HEK293 (cell line): Measurements from ENCODE around the gene GPR34.

Experiments used
- CTCF ChIA-PET: fragments of 350-600 bp; formaldehyde crosslinking; extraction: SDS; loops from one replicate; lab custom pipeline; 2021; ENCODE audit warnings: antibody characterized with exemption; lab: Yijun Ruan, JAX
- POLR2A ChIA-PET: fragments of 300-600 bp; formaldehyde crosslinking; extraction: SDS; loops from one replicate; lab custom pipeline; 2020; ENCODE audit warnings: antibody characterized with exemption, inconsistent platforms; lab: Yijun Ruan, JAX
- H3K27ac ChIP-seq: fragments of 200-500 bp; sonication (Bioruptor generic); 2 replicates; pipeline ENCODE4 v1.5.1; 2014; ENCODE audit warnings: low read depth, low read length, control low read depth, inconsistent platforms; ENCODE audit errors: extremely low read depth
- H3K36me3 ChIP-seq, 2 experiments: fragments of 200-500 bp in 1 of 2; sonication (Bioruptor generic) in 1 of 2; 1 replicate in 1 of 2; 2 replicates in 1 of 2; pipeline ENCODE4 v1.5.1; 2014 to 2017; ENCODE audit warnings: inconsistent platforms in 2 of 2, low read length in 2 of 2; ENCODE audit not compliant: control insufficient read depth in 2 of 2, insufficient read depth in 1 of 2
- H3K4me1 ChIP-seq: fragments of 200-500 bp; sonication (Bioruptor generic); 2 replicates; pipeline ENCODE4 v1.5.1; 2014; ENCODE audit warnings: mild to moderate bottlenecking, low read length, inconsistent platforms; ENCODE audit not compliant: control insufficient read depth, insufficient read depth
- H3K4me3 ChIP-seq: 2 replicates; pipeline ENCODE4 v1.5.1; 2011; ENCODE audit warnings: low read depth, mild to moderate bottlenecking, control low read depth, low read length, moderate library complexity
- H3K9me3 ChIP-seq: fragments of 200-500 bp; sonication (Bioruptor generic); 2 replicates; pipeline ENCODE4 v1.5.1; 2014; ENCODE audit warnings: low read depth, low read length, inconsistent platforms; ENCODE audit not compliant: control insufficient read depth, insufficient read depth
- PBX3 ChIP-seq: sonication (generic); formaldehyde crosslinking; IDR thresholded peaks from 2 replicates; pipeline ENCODE4 v1.8.1; 2022; ENCODE audit warnings: mild to moderate bottlenecking, moderate library complexity, missing genetic modification reagents
- SP2 ChIP-seq: fragments of 450-650 bp; formaldehyde crosslinking; IDR thresholded peaks from 2 replicates; pipeline ENCODE4 v1.5.1; 2016; ENCODE audit warnings: missing biosample characterization, missing genetic modification characterization
- ZBTB20 ChIP-seq: fragments of 450-650 bp; formaldehyde crosslinking; IDR thresholded peaks from 2 replicates; pipeline ENCODE4 v1.5.1; 2016; ENCODE audit warnings: missing biosample characterization, missing genetic modification characterization
- ZFP69B ChIP-seq: fragments of 450-650 bp; formaldehyde crosslinking; IDR thresholded peaks from 2 replicates; pipeline ENCODE4 v1.5.1; 2016; ENCODE audit warnings: missing biosample characterization, missing genetic modification characterization
- ZNF138 ChIP-seq: fragments of 450-650 bp; formaldehyde crosslinking; IDR thresholded peaks from 2 replicates; pipeline ENCODE4 v1.5.1; 2016; ENCODE audit warnings: missing biosample characterization, missing genetic modification characterization, borderline replicate concordance
- ZNF140 ChIP-seq: fragments of 450-650 bp; formaldehyde crosslinking; IDR thresholded peaks from 2 replicates; pipeline ENCODE4 v1.5.1; 2016; ENCODE audit warnings: missing biosample characterization, missing genetic modification characterization
- ZNF169 ChIP-seq: fragments of 450-650 bp; formaldehyde crosslinking; IDR thresholded peaks from 2 replicates; pipeline ENCODE4 v1.5.1; 2016; ENCODE audit warnings: missing biosample characterization, missing genetic modification characterization
- ZNF354C ChIP-seq: fragments of 450-650 bp; formaldehyde crosslinking; IDR thresholded peaks from 2 replicates; pipeline ENCODE4 v1.5.1; 2016; ENCODE audit warnings: missing biosample characterization, missing genetic modification characterization, low read depth, borderline replicate concordance
- ZNF391 ChIP-seq: fragments of 450-650 bp; formaldehyde crosslinking; IDR thresholded peaks from 2 replicates; pipeline ENCODE4 v1.5.1; 2016; ENCODE audit warnings: low read depth, missing biosample characterization, missing genetic modification characterization, borderline replicate concordance
- ZNF426 ChIP-seq: fragments of 450-650 bp; formaldehyde crosslinking; IDR thresholded peaks from 2 replicates; pipeline ENCODE4 v1.5.1; 2017; ENCODE audit warnings: missing biosample characterization, missing genetic modification characterization, mild to moderate bottlenecking, inconsistent platforms, moderate library complexity
- ZNF549 ChIP-seq: fragments of 450-650 bp; IDR thresholded peaks from 2 replicates; pipeline ENCODE4 v1.5.1; 2018; ENCODE audit warnings: missing biosample characterization, missing genetic modification characterization, mild to moderate bottlenecking, inconsistent platforms, moderate library complexity
- ZNF621 ChIP-seq: fragments of 450-650 bp; formaldehyde crosslinking; IDR thresholded peaks from 2 replicates; pipeline ENCODE4 v1.5.1; 2017; ENCODE audit warnings: missing biosample characterization, missing genetic modification characterization
- ZNF639 ChIP-seq: fragments of 450-650 bp; formaldehyde crosslinking; IDR thresholded peaks from 2 replicates; pipeline ENCODE4 v1.5.1; 2016; ENCODE audit warnings: missing biosample characterization, missing genetic modification characterization
- ZNF791 ChIP-seq: fragments of 450-650 bp; formaldehyde crosslinking; IDR thresholded peaks from 2 replicates; pipeline ENCODE4 v1.5.1; 2016; ENCODE audit warnings: missing biosample characterization, missing genetic modification characterization
- TF ChIP-seq, protein P1 (sequence below): fragments of 450-650 bp; formaldehyde crosslinking; IDR thresholded peaks from 2 replicates; pipeline ENCODE4 v1.5.1; 2016; ENCODE audit warnings: missing biosample characterization, missing genetic modification characterization
- TF ChIP-seq, protein P2 (sequence below): fragments of 450-650 bp; formaldehyde crosslinking; IDR thresholded peaks from 2 replicates; pipeline ENCODE4 v1.5.1; 2016; ENCODE audit warnings: missing biosample characterization, missing genetic modification characterization
- TF ChIP-seq, protein P3 (sequence below): fragments of 450-650 bp; formaldehyde crosslinking; IDR thresholded peaks from 2 replicates; pipeline ENCODE4 v1.5.1; 2016; ENCODE audit warnings: missing biosample characterization, missing genetic modification characterization
- TF ChIP-seq, protein P4 (sequence below): fragments of 450-650 bp; formaldehyde crosslinking; conservative IDR thresholded peaks from 2 replicates; pipeline ENCODE4 v1.5.1; 2016; ENCODE audit warnings: low read depth, missing biosample characterization, missing genetic modification characterization

The GPR34 gene

DNA sequence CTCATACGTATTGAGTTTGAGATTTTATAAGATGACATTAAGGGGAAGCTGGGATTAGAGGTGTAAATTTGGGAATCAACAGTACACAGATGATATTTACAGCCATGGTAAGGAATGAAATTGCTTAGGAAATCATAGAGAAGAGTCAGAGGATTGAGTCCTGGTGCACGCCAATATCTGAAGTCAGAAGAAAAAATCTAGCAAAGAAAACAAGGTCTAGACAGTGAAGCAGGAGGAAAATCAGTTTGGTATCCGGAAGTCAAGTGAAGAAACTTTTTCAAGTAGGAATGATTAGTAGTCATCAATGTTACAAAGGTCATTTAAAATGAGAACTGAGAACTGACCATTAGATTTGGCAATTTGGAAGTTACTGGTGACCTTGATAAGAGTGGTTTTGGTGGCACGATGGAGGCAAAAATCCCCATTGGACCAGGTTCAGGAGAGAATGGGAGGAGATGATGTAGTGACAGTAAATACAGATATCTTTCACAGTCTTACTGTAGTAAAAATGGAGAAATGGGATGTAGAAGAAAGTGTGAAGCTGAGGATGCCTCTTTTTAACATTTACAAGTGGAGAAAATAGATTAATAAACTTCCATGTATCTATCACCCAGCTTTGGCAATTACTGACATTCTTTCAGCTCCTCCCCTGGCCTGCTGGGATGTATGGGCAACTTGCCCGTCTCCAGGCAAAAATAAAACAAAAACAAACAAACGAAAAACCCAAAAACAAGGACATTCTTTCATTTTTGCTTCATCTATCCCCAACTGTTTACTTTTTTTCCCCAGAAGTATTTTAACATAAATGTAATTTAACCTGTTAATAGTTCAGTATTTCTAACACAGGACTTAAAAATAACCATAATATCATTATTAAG lies 11.4 kb upstream of the GPR34 start:
- no peaks in the 10 kb centered on the region for H3K9me3 ChIP-seq
- CTCF ChIA-PET: interaction anchor here (0.6 kb wide), 1 partner anchor 71 kb away, joined by 3 read pairs; no protein-coding TSS in a partner anchor
- no peak overlapping the region for H3K27ac ChIP-seq
- no peak for TF ChIP-seq PBX3 (CRISPR knock-in tag)
- no peak for TF ChIP-seq ZNF140
- no peak for TF ChIP-seq ZNF391
- no peak for TF ChIP-seq ZNF426 (tag by site-specific recombination)
- no peak for TF ChIP-seq SP2
- TF ChIP-seq, protein P1, sequence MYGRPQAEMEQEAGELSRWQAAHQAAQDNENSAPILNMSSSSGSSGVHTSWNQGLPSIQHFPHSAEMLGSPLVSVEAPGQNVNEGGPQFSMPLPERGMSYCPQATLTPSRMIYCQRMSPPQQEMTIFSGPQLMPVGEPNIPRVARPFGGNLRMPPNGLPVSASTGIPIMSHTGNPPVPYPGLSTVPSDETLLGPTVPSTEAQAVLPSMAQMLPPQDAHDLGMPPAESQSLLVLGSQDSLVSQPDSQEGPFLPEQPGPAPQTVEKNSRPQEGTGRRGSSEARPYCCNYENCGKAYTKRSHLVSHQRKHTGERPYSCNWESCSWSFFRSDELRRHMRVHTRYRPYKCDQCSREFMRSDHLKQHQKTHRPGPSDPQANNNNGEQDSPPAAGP (tag by site-specific recombination): no peak
- TF ChIP-seq ZNF621 (tag by site-specific recombination): no peak
- TF ChIP-seq ZNF639 (tag by site-specific recombination): no peak
- no peak for TF ChIP-seq ZNF549
- no peak for TF ChIP-seq ZNF169
- no peak for TF ChIP-seq ZNF354C
- no peak for TF ChIP-seq ZFP69B
- TF ChIP-seq ZNF138 (tag by site-specific recombination): no peak
- no peak for TF ChIP-seq ZNF791 (tag by site-specific recombination)
- H3K4me3 ChIP-seq: no peak overlapping the region
- POLR2A ChIA-PET: interaction anchor here (0.7 kb wide), 1 partner anchor 402 kb away, joined by 5 read pairs; no protein-coding TSS in a partner anchor
- H3K36me3 ChIP-seq: no peaks in the 10 kb centered on the region; a peak in 1 of 3 replicates
- H3K4me1 ChIP-seq: no peaks in the 10 kb centered on the region

DNA sequence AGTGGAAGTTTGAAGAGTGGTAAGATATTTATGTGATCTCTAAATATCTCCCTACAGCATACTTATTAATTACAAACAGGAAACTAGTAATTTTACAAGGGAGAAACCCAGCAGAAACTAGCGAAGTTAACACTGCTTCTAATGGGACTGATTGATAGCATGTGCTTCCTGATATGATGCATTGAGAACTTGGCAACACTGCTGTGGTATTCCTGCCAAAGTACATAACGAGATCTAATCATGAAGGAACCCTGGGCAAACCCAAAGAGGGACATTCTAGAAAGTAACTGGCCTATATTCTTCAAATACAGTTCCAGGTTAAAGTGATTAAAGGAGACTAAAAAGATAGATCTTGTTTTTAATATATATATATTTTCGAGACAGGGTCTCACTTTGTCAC lies 4.6 kb upstream of the GPR34 start:
- Histone ChIP-seq H3K4me1 (no peaks in the 10 kb centered on the region), H3K4me3 (no peak overlapping the region), H3K36me3 (no peaks in the 10 kb centered on the region; a peak in 1 of 3 replicates), H3K27ac (no peak overlapping the region), H3K9me3 (no peaks in the 10 kb centered on the region)
- ChIA-PET POLR2A (no interaction called here), CTCF (no interaction called here)
- TF ChIP-seq, protein P2, sequence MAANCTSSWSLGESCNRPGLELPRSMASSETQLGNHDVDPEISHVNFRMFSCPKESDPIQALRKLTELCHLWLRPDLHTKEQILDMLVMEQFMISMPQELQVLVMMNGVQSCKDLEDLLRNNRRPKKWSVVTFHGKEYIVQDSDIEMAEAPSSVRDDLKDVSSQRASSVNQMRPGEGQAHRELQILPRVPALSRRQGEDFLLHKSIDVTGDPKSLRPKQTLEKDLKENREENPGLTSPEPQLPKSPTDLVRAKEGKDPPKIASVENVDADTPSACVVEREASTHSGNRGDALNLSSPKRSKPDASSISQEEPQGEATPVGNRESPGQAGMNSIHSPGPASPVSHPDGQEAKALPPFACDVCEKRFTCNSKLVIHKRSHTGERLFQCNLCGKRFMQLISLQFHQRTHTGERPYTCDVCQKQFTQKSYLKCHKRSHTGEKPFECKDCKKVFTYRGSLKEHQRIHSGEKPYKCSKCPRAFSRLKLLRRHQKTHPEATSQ (tag by site-specific recombination): no peak
- TF ChIP-seq, protein P3, sequence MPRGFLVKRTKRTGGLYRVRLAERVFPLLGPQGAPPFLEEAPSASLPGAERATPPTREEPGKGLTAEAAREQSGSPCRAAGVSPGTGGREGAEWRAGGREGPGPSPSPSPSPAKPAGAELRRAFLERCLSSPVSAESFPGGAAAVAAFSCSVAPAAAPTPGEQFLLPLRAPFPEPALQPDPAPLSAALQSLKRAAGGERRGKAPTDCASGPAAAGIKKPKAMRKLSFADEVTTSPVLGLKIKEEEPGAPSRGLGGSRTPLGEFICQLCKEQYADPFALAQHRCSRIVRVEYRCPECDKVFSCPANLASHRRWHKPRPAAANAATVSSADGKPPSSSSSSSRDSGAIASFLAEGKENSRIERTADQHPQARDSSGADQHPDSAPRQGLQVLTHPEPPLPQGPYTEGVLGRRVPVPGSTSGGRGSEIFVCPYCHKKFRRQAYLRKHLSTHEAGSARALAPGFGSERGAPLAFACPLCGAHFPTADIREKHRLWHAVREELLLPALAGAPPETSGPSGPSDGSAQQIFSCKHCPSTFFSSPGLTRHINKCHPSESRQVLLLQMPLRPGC (tag by site-specific recombination): no peak
- TF ChIP-seq, protein P4, sequence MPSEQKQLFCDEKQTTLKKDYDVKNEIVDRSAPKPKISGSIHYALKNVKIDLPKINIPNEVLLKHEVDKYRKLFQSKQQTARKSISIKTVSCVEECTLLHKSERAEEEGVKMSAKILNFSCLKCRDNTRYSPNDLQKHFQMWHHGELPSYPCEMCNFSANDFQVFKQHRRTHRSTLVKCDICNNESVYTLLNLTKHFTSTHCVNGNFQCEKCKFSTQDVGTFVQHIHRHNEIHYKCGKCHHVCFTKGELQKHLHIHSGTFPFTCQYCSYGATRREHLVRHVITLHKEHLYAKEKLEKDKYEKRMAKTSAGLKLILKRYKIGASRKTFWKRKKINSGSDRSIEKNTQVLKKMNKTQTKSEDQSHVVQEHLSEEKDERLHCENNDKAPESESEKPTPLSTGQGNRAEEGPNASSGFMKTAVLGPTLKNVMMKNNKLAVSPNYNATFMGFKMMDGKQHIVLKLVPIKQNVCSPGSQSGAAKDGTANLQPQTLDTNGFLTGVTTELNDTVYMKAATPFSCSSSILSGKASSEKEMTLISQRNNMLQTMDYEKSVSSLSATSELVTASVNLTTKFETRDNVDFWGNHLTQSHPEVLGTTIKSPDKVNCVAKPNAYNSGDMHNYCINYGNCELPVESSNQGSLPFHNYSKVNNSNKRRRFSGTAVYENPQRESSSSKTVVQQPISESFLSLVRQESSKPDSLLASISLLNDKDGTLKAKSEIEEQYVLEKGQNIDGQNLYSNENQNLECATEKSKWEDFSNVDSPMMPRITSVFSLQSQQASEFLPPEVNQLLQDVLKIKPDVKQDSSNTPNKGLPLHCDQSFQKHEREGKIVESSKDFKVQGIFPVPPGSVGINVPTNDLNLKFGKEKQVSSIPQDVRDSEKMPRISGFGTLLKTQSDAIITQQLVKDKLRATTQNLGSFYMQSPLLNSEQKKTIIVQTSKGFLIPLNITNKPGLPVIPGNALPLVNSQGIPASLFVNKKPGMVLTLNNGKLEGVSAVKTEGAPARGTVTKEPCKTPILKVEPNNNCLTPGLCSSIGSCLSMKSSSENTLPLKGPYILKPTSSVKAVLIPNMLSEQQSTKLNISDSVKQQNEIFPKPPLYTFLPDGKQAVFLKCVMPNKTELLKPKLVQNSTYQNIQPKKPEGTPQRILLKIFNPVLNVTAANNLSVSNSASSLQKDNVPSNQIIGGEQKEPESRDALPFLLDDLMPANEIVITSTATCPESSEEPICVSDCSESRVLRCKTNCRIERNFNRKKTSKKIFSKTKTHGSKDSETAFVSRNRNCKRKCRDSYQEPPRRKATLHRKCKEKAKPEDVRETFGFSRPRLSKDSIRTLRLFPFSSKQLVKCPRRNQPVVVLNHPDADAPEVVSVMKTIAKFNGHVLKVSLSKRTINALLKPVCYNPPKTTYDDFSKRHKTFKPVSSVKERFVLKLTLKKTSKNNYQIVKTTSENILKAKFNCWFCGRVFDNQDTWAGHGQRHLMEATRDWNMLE (tag by site-specific recombination): no peak
- no peak for TF ChIP-seq ZNF169
- TF ChIP-seq ZBTB20: no peak
